Panc1 (cell line): ENCODE measurements around the gene FIGLA.

Experiments used
- POLR2AphosphoS5 ChIP-seq: IDR thresholded peaks from 2 replicates; pipeline ENCODE4 v1.6.1; 2012; ENCODE audit warnings: mild to moderate bottlenecking, low read depth, low read length, moderate library complexity
- SIN3A ChIP-seq: IDR thresholded peaks from 2 replicates; pipeline ENCODE4 v1.6.1; 2012; ENCODE audit warnings: low read depth, mild to moderate bottlenecking, low read length, moderate library complexity, borderline replicate concordance; ENCODE audit not compliant: insufficient read depth
- TCF7L2 ChIP-seq: IDR thresholded peaks from 2 replicates; pipeline ENCODE4 v1.6.1; 2011; ENCODE audit warnings: mild to moderate bottlenecking, low read depth, low read length, inconsistent platforms
- TF ChIP-seq, protein P1 (sequence below): fragments of 450-650 bp; IDR thresholded peaks from 2 replicates; pipeline ENCODE4 v1.5.1; 2017; ENCODE audit warnings: mild to moderate bottlenecking
- TF ChIP-seq, protein P2 (sequence below), 2 experiments: IDR thresholded peaks; 2 replicates each; pipeline ENCODE4 v1.6.1; 2011 to 2012; ENCODE audit warnings: low read depth in 2 of 2, control low read depth in 1 of 2, low read length in 1 of 2, mild to moderate bottlenecking in 1 of 2, moderate library complexity in 1 of 2; ENCODE audit not compliant: insufficient read depth in 1 of 2

DNA sequence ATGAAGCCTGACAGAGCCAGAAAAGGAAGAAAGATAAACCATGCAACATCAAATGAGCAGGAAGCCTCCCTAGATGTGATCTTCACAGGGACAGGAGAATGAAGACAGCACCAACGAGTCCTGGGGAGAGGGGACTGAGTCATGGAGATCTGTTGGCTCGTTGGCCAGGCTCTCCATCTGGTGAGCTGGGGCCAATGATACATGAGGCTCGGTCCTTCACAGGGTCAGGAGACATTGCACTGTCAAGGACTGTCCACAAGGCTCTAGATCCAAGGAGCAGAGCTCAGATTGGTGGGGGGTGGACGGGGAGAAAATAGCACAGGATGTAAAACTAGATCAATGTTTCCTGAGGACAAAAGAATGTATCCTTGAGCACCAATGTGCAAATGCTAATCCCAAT is 44.4 kb upstream of the FIGLA start:
- TF ChIP-seq, protein P1, sequence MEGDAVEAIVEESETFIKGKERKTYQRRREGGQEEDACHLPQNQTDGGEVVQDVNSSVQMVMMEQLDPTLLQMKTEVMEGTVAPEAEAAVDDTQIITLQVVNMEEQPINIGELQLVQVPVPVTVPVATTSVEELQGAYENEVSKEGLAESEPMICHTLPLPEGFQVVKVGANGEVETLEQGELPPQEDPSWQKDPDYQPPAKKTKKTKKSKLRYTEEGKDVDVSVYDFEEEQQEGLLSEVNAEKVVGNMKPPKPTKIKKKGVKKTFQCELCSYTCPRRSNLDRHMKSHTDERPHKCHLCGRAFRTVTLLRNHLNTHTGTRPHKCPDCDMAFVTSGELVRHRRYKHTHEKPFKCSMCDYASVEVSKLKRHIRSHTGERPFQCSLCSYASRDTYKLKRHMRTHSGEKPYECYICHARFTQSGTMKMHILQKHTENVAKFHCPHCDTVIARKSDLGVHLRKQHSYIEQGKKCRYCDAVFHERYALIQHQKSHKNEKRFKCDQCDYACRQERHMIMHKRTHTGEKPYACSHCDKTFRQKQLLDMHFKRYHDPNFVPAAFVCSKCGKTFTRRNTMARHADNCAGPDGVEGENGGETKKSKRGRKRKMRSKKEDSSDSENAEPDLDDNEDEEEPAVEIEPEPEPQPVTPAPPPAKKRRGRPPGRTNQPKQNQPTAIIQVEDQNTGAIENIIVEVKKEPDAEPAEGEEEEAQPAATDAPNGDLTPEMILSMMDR, result no peak
- TF ChIP-seq POLR2AphosphoS5, result no peak
- TF ChIP-seq TCF7L2, result no peak
- TF ChIP-seq, protein P2, sequence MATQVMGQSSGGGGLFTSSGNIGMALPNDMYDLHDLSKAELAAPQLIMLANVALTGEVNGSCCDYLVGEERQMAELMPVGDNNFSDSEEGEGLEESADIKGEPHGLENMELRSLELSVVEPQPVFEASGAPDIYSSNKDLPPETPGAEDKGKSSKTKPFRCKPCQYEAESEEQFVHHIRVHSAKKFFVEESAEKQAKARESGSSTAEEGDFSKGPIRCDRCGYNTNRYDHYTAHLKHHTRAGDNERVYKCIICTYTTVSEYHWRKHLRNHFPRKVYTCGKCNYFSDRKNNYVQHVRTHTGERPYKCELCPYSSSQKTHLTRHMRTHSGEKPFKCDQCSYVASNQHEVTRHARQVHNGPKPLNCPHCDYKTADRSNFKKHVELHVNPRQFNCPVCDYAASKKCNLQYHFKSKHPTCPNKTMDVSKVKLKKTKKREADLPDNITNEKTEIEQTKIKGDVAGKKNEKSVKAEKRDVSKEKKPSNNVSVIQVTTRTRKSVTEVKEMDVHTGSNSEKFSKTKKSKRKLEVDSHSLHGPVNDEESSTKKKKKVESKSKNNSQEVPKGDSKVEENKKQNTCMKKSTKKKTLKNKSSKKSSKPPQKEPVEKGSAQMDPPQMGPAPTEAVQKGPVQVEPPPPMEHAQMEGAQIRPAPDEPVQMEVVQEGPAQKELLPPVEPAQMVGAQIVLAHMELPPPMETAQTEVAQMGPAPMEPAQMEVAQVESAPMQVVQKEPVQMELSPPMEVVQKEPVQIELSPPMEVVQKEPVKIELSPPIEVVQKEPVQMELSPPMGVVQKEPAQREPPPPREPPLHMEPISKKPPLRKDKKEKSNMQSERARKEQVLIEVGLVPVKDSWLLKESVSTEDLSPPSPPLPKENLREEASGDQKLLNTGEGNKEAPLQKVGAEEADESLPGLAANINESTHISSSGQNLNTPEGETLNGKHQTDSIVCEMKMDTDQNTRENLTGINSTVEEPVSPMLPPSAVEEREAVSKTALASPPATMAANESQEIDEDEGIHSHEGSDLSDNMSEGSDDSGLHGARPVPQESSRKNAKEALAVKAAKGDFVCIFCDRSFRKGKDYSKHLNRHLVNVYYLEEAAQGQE (IDR thresholded peaks at IDR 0.05; ENCODE audit: insufficient read depth in 1 of 2, low read depth in 2 of 2, low read length in 1 of 2), result no peak
- TF ChIP-seq SIN3A, result no peak
